Panc1 (cell line): Measurements from ENCODE around the gene DPP9.

Experiments used
- CTCF ChIP-seq: fragments of 450-650 bp; IDR thresholded peaks from 2 replicates; pipeline ENCODE4 v1.5.1; 2017; ENCODE audit warnings: mild to moderate bottlenecking
- POLR2AphosphoS5 ChIP-seq: IDR thresholded peaks from 2 replicates; pipeline ENCODE4 v1.6.1; 2012; ENCODE audit warnings: mild to moderate bottlenecking, low read depth, low read length, moderate library complexity

- no peak for TF ChIP-seq CTCF
- TF ChIP-seq POLR2AphosphoS5, result no peak; the same call in 1 of the 2 replicates
These were observed 45.5 kb upstream of the DPP9 start for GRCh38 chr19:4768934-4769777.
